ENCODE results near the gene HSPA1A. TPM values are rescaled to one million over a fixed set of nuclear protein-coding genes. Genes with fewer than 3 reads are reported as not detected.
A peak's percentile ranks its signal among the peaks of the same experiment; 100 is the strongest.

The HSPA1A gene
- total and polyA plus RNA-seq, 9 of the 15 experiments (the other 6 are each of a cell fraction or from before 2014, with no cell fraction given): 2.2 to 273 (median 107) TPM

DNA sequence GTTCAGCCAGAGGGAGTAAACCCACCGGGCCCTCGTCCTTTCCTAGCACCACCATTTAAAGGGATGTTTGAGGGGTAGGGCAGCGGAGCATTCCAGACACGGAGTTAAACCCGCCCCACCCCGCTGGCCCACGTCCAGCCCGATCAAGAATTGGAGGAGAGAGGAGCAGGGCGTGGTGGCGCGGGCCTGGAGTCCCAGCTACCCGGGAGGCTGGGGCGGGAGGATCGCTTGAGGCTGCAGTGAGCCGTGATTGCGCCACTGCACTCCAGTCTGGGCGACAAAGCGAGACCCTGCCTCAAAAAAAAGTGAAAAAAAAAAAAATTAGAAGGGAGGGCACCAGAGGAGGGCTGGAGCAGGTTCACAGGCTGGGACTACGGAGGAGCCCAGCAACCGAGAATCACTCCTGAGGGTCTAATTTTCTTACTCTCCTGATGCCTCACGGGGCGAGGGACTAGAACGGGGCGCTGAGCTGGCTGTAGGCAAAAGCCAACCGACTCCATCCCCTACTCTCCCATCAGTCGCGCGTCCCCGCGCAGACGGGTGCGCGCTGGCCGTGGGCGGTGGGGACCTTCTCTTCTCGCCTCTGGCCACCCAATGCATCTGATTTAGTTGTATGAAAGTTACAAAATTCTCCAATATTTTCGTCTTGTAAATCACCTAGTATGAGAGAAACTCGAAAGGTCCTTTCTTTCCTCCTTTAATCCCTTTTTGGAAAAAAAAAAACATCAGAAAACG lies 6.1 kb downstream of the HSPA1A start (continued):
- TF ChIP-seq FOXK2 (conservative IDR thresholded peaks at IDR 0.05 in 1 of 2, IDR thresholded peaks at IDR 0.05 in 1 of 2; ENCODE audit: low read depth in 2 of 2): no peak
- no peak for TF ChIP-seq HEY1 (CRISPR knock-in tag; IDR thresholded peaks at IDR 0.05; ENCODE audit: borderline replicate concordance)
- TF ChIP-seq ZNF239 (CRISPR knock-in tag; IDR thresholded peaks at IDR 0.05): no peak
- no peak for TF ChIP-seq ZNF124 (CRISPR knock-in tag; IDR thresholded peaks at IDR 0.05)
- TF ChIP-seq MECOM (CRISPR knock-in tag; IDR thresholded peaks at IDR 0.05): no peak
- TF ChIP-seq CBX1 (IDR thresholded peaks at IDR 0.05; ENCODE audit: low read depth): peak; percentile 85
- no peak for TF ChIP-seq PURB (CRISPR knock-in tag; IDR thresholded peaks at IDR 0.05; ENCODE audit: low read depth)
- TF ChIP-seq C11orf30 (IDR thresholded peaks at IDR 0.05; ENCODE audit: low read depth): no peak
- TF ChIP-seq NCOR1 (IDR thresholded peaks at IDR 0.05): no peak
- TF ChIP-seq HDAC8 (tag; IDR thresholded peaks at IDR 0.05): peak; percentile 72; the same call in 1 of the 2 replicates
- no peak for TF ChIP-seq ZKSCAN1 (IDR thresholded peaks at IDR 0.05; ENCODE audit: low read depth, low read length)
- no peak for TF ChIP-seq GABPA (tag; conservative IDR thresholded peaks at IDR 0.05; ENCODE audit: low read depth)
- no peak for TF ChIP-seq RBM17 (IDR thresholded peaks at IDR 0.05; ENCODE audit: borderline replicate concordance, low read depth, low read length)
- no peak for TF ChIP-seq ZFPM2 (CRISPR knock-in tag; IDR thresholded peaks at IDR 0.05)
- no peak for TF ChIP-seq ASH1L (IDR thresholded peaks at IDR 0.05; ENCODE audit: borderline replicate concordance, low read depth, partially characterized antibody)
- peak; percentile 65 for TF ChIP-seq CEBPG (CRISPR knock-in tag; IDR thresholded peaks at IDR 0.05)
- peak; percentile 69 to 70 for TF ChIP-seq CEBPG (tag; conservative IDR thresholded peaks at IDR 0.05 in 1 of 2, IDR thresholded peaks at IDR 0.05 in 1 of 2)
- peak in 1 of 2 experiments; percentile 74; a peak in 3 of 4 replicates for TF ChIP-seq TRIM24 (IDR thresholded peaks at IDR 0.05)
- TF ChIP-seq HNRNPH1 (optimal IDR thresholded peaks at IDR 0.05; ENCODE audit: low read depth, low read length): no peak
- TF ChIP-seq ETV1 (tag; conservative IDR thresholded peaks at IDR 0.05; ENCODE audit: low read depth): no peak
- no peak for TF ChIP-seq ZZZ3 (IDR thresholded peaks at IDR 0.05)
- TF ChIP-seq NCOA6 (IDR thresholded peaks at IDR 0.05): no peak
- peak; percentile 78 for TF ChIP-seq CC2D1A (IDR thresholded peaks at IDR 0.05)
- TF ChIP-seq KLF16 (IDR thresholded peaks at IDR 0.05): no peak
- no peak for TF ChIP-seq XRCC3 (IDR thresholded peaks at IDR 0.05)
- TF ChIP-seq, protein P1, sequence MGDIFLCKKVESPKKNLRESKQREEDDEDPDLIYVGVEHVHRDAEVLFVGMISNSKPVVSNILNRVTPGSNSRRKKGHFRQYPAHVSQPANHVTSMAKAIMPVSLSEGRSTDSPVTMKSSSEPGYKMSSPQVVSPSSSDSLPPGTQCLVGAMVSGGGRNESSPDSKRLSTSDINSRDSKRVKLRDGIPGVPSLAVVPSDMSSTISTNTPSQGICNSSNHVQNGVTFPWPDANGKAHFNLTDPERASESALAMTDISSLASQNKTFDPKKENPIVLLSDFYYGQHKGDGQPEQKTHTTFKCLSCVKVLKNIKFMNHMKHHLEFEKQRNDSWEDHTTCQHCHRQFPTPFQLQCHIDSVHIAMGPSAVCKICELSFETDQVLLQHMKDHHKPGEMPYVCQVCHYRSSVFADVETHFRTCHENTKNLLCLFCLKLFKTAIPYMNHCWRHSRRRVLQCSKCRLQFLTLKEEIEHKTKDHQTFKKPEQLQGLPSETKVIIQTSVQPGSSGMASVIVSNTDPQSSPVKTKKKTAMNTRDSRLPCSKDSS (IDR thresholded peaks at IDR 0.05; ENCODE audit: low read depth, partially characterized antibody): no peak
- TF ChIP-seq, protein P2, sequence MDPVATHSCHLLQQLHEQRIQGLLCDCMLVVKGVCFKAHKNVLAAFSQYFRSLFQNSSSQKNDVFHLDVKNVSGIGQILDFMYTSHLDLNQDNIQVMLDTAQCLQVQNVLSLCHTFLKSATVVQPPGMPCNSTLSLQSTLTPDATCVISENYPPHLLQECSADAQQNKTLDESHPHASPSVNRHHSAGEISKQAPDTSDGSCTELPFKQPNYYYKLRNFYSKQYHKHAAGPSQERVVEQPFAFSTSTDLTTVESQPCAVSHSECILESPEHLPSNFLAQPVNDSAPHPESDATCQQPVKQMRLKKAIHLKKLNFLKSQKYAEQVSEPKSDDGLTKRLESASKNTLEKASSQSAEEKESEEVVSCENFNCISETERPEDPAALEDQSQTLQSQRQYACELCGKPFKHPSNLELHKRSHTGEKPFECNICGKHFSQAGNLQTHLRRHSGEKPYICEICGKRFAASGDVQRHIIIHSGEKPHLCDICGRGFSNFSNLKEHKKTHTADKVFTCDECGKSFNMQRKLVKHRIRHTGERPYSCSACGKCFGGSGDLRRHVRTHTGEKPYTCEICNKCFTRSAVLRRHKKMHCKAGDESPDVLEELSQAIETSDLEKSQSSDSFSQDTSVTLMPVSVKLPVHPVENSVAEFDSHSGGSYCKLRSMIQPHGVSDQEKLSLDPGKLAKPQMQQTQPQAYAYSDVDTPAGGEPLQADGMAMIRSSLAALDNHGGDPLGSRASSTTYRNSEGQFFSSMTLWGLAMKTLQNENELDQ (CRISPR knock-in tag; IDR thresholded peaks at IDR 0.05; ENCODE audit: borderline replicate concordance): no peak
